WTC11 (cell line): Measurements from ENCODE around the gene SEMA6D. TPM values are rescaled to one million over a fixed set of nuclear protein-coding genes. Genes with fewer than 3 reads are reported as not detected.

Experiments used
- ATAC-seq: fragments of 200-7000 bp; cut with Tn5 transposase; 2 replicates; pipeline ENCODE4 v1.10.0; 2021; ENCODE audit warnings: mild to moderate bottlenecking, moderate library complexity
- CTCF ChIA-PET: fragments of 300-600 bp; sonication (Branson Sonifier 250); formaldehyde crosslinking; loops from one replicate; lab custom pipeline; 2021; ENCODE audit warnings: antibody characterized with exemption; lab: Charles Lee
- POLR2A ChIA-PET: fragments of 350-600 bp; sonication (Branson Sonifier 250); formaldehyde crosslinking; loops from one replicate; lab custom pipeline; 2021; ENCODE audit warnings: antibody characterized with exemption; lab: Charles Lee
- DNase-seq: peaks from one replicate; pipeline ENCODE4 v3.0.0; 2021; ENCODE audit warnings: low spot score
- H3K27ac Mint-ChIP-seq: 2 replicates; pipeline ENCODE4 v1.8.0; 2021; ENCODE audit warnings: mixed read lengths
- H3K27me3 Mint-ChIP-seq: 2 replicates; pipeline ENCODE4 v1.8.0; 2021; ENCODE audit warnings: low read depth, mild to moderate bottlenecking, moderate library complexity, mixed read lengths
- H3K36me3 Mint-ChIP-seq: 2 replicates; pipeline ENCODE4 v1.8.0; 2021; ENCODE audit warnings: mixed read lengths
- H3K4me1 Mint-ChIP-seq: 2 replicates; pipeline ENCODE4 v1.8.0; 2022; ENCODE audit warnings: mixed read lengths
- H3K4me3 Mint-ChIP-seq: 2 replicates; pipeline ENCODE4 v1.8.0; 2021; ENCODE audit warnings: mild to moderate bottlenecking, moderate library complexity, mixed read lengths
- H3K9me3 Mint-ChIP-seq: 2 replicates; pipeline ENCODE4 v1.8.0; 2021; ENCODE audit warnings: mixed read lengths
- ATF6 ChIP-seq: sonication (generic); formaldehyde crosslinking; IDR thresholded peaks from 2 replicates; pipeline ENCODE4 v1.8.1; 2023; ENCODE audit warnings: mild to moderate bottlenecking, missing genetic modification reagents
- CREB1 ChIP-seq: sonication (generic); formaldehyde crosslinking; IDR thresholded peaks from 2 replicates; pipeline ENCODE4 v1.8.0; 2023; ENCODE audit warnings: mild to moderate bottlenecking, missing genetic modification reagents
- CREM ChIP-seq: sonication (generic); formaldehyde crosslinking; IDR thresholded peaks from 2 replicates; pipeline ENCODE4 v1.8.1; 2022; ENCODE audit warnings: mild to moderate bottlenecking, missing genetic modification reagents, moderate library complexity
- ETV6 ChIP-seq: sonication (generic); formaldehyde crosslinking; IDR thresholded peaks from 2 replicates; pipeline ENCODE4 v1.8.1; 2022; ENCODE audit warnings: mild to moderate bottlenecking, missing genetic modification reagents
- FOXK1 ChIP-seq: sonication (generic); formaldehyde crosslinking; IDR thresholded peaks from 2 replicates; pipeline ENCODE4 v1.8.0; 2022; ENCODE audit warnings: mild to moderate bottlenecking, moderate library complexity, missing genetic modification reagents
- FOXP1 ChIP-seq: sonication (generic); formaldehyde crosslinking; IDR thresholded peaks from 2 replicates; pipeline ENCODE4 v1.8.0; 2022; ENCODE audit warnings: missing genetic modification reagents, mild to moderate bottlenecking, moderate library complexity, borderline replicate concordance
- HMGA2 ChIP-seq: fragments of 250-450 bp; sonication (Bioruptor Pico); IDR thresholded peaks from 2 replicates; pipeline ENCODE4 v1.4.0; 2021; ENCODE audit warnings: mild to moderate bottlenecking, moderate library complexity
- HMGXB4 ChIP-seq: sonication (generic); formaldehyde crosslinking; IDR thresholded peaks from 2 replicates; pipeline ENCODE4 v1.8.1; 2023; ENCODE audit warnings: mild to moderate bottlenecking, moderate library complexity, missing genetic modification reagents
- JAZF1 ChIP-seq: fragments of 250-450 bp; sonication (Bioruptor Pico); IDR thresholded peaks from 2 replicates; pipeline ENCODE4 v1.9.0; 2021; ENCODE audit warnings: moderate library complexity, mild to moderate bottlenecking, inconsistent platforms
- JUN ChIP-seq: sonication (generic); formaldehyde crosslinking; IDR thresholded peaks from 2 replicates; pipeline ENCODE4 v1.8.0; 2023; ENCODE audit warnings: mild to moderate bottlenecking, missing genetic modification reagents
- KAT7 ChIP-seq: sonication (generic); formaldehyde crosslinking; IDR thresholded peaks from 2 replicates; pipeline ENCODE4 v1.8.1; 2023; ENCODE audit warnings: missing genetic modification reagents, mild to moderate bottlenecking, borderline replicate concordance
- MXD4 ChIP-seq: fragments of 250-450 bp; sonication (Bioruptor Pico); IDR thresholded peaks from 2 replicates; pipeline ENCODE4 v1.8.0; 2021; ENCODE audit warnings: mild to moderate bottlenecking, moderate library complexity, borderline replicate concordance
- NFATC4 ChIP-seq: fragments of 250-450 bp; sonication (Bioruptor Pico); IDR thresholded peaks from 2 replicates; pipeline ENCODE4 v1.9.0; 2021; ENCODE audit warnings: mild to moderate bottlenecking
- NR3C1 ChIP-seq: sonication (generic); formaldehyde crosslinking; conservative IDR thresholded peaks from 2 replicates; pipeline ENCODE4 v1.8.1; 2023; ENCODE audit warnings: low read depth, mild to moderate bottlenecking, missing genetic modification reagents
- OVOL2 ChIP-seq: fragments of 250-450 bp; sonication (Bioruptor Pico); IDR thresholded peaks from 2 replicates; pipeline ENCODE4 v1.9.0; 2021; ENCODE audit warnings: mild to moderate bottlenecking, borderline replicate concordance
- ZBTB21 ChIP-seq: sonication (generic); formaldehyde crosslinking; IDR thresholded peaks from 2 replicates; pipeline ENCODE4 v1.8.1; 2023; ENCODE audit warnings: mild to moderate bottlenecking, missing genetic modification reagents, borderline replicate concordance
- ZNF396 ChIP-seq: fragments of 250-450 bp; sonication (Bioruptor Pico); IDR thresholded peaks from 2 replicates; pipeline ENCODE4 v1.8.0; 2021; ENCODE audit warnings: mild to moderate bottlenecking, moderate library complexity, borderline replicate concordance
- ZNF423 ChIP-seq: fragments of 250-450 bp; sonication (Bioruptor Pico); IDR thresholded peaks from 2 replicates; pipeline ENCODE4 v2.1.2; 2022; ENCODE audit warnings: mild to moderate bottlenecking, moderate library complexity
- total RNA-seq: library from RNA; stranded (reverse); gene quantifications from 3 replicates; pipeline ENCODE4 v1.2.3, GENCODE V29; 2021
- TF ChIP-seq, protein P1 (sequence below): sonication (generic); formaldehyde crosslinking; IDR thresholded peaks from 2 replicates; pipeline ENCODE4 v1.8.0; 2022; ENCODE audit warnings: mild to moderate bottlenecking, missing genetic modification reagents
- TF ChIP-seq, protein P2 (sequence below): sonication (generic); formaldehyde crosslinking; IDR thresholded peaks from 2 replicates; pipeline ENCODE4 v1.8.1; 2023; ENCODE audit warnings: mild to moderate bottlenecking, missing genetic modification reagents
- TF ChIP-seq, protein P3 (sequence below): sonication (generic); formaldehyde crosslinking; conservative IDR thresholded peaks from 2 replicates; pipeline ENCODE4 v1.8.1; 2022; ENCODE audit warnings: mild to moderate bottlenecking, missing genetic modification reagents
- TF ChIP-seq, protein P4 (sequence below): fragments of 250-450 bp; sonication (Bioruptor Pico); IDR thresholded peaks from 2 replicates; pipeline ENCODE4 v1.9.0; 2021; ENCODE audit warnings: mild to moderate bottlenecking, borderline replicate concordance

Gene SEMA6D
- total RNA-seq, 1 experiment from 2014 or later = 2.6 TPM

DNA sequence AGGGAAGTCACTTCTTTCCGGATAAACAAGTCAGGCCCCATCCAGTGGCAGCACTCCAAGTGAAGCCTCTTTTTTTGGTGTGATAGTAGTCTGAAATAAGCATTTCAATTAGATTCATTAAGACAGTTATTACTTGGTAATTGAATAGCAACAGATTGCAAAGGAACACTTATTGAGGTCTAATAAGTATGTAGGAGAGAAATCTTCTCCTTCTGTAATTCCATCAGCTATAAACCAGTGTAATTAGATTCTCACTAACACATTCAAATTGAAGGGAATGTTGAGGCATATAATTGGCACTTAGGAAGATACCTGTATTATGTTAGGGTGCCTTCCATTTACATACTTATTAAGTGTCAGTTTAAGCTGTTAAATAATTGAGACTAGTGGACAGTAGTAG lies 73.9 kb downstream of the SEMA6D start:
- no peaks in the 10 kb centered on the region for H3K9me3 Mint-ChIP-seq
- no peak overlapping the region for H3K4me3 Mint-ChIP-seq
- H3K27ac Mint-ChIP-seq = no peak overlapping the region
- ATAC-seq (no peak), DNase-seq (no peak)
- no peaks in the 10 kb centered on the region for H3K27me3 Mint-ChIP-seq
- POLR2A ChIA-PET = no interaction called here
- TF ChIP-seq FOXK1 (CRISPR knock-in tag) = no peak
- no peak for TF ChIP-seq ETV6 (CRISPR knock-in tag)
- TF ChIP-seq CREB1 = no peak
- TF ChIP-seq, protein P1, sequence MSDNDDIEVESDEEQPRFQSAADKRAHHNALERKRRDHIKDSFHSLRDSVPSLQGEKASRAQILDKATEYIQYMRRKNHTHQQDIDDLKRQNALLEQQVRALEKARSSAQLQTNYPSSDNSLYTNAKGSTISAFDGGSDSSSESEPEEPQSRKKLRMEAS = no peak
- TF ChIP-seq KAT7 (CRISPR knock-in tag) = no peak
- no peak for TF ChIP-seq JAZF1 (CRISPR knock-in tag)
- TF ChIP-seq ZNF396 (CRISPR knock-in tag) = no peak
- no peak for TF ChIP-seq OVOL2 (CRISPR knock-in tag)
- TF ChIP-seq CREM = no peak
- no peak for TF ChIP-seq ZBTB21
- TF ChIP-seq NR3C1 (CRISPR knock-in tag) = no peak
- TF ChIP-seq, protein P2, sequence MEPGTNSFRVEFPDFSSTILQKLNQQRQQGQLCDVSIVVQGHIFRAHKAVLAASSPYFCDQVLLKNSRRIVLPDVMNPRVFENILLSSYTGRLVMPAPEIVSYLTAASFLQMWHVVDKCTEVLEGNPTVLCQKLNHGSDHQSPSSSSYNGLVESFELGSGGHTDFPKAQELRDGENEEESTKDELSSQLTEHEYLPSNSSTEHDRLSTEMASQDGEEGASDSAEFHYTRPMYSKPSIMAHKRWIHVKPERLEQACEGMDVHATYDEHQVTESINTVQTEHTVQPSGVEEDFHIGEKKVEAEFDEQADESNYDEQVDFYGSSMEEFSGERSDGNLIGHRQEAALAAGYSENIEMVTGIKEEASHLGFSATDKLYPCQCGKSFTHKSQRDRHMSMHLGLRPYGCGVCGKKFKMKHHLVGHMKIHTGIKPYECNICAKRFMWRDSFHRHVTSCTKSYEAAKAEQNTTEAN (CRISPR knock-in tag) = no peak
- TF ChIP-seq HMGA2 (CRISPR knock-in tag) = no peak
- no peak for TF ChIP-seq NFATC4
- no peak for TF ChIP-seq ZNF423 (CRISPR knock-in tag)
- no peak for TF ChIP-seq JUN (CRISPR knock-in tag)
- TF ChIP-seq HMGXB4 = no peak
- TF ChIP-seq ATF6 (CRISPR knock-in tag) = no peak
- TF ChIP-seq FOXP1 (CRISPR knock-in tag) = no peak
- TF ChIP-seq, all 79 proteins: peak for 0
- CTCF ChIA-PET = interaction anchor here (0.9 kb wide), 1 partner anchor 172 kb away, joined by 3 read pairs; no protein-coding TSS in a partner anchor
- no peaks in the 10 kb centered on the region for H3K36me3 Mint-ChIP-seq
- peaks cover 18% of the 10 kb centered on the region for H3K4me1 Mint-ChIP-seq

DNA sequence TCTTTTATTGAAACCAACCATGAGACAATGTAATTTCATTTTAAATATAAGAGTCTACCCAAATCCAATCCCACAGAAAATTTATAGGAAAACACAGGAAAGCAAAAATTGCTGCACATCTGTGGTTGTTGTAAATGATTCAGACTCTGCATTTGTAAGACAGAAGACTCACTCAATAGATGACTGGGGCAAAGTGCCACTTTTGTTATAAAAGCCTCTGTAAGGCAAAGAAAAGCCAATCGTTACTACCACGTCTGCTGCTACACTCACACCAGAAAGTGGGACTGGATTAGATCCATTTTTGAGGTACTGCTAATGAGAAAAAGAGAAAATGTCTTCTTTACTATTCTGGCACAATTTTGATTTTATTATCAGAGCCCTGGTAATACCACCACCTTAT lies 74.9 kb downstream of the SEMA6D start:
- no peak for ATAC-seq
- Mint-ChIP-seq H3K27ac (no peak overlapping the region), H3K4me3 (no peak overlapping the region), H3K9me3 (no peaks in the 10 kb centered on the region), H3K27me3 (no peaks in the 10 kb centered on the region), H3K36me3 (no peaks in the 10 kb centered on the region), H3K4me1 (peaks cover 23% of the 10 kb centered on the region)
- CTCF ChIA-PET = no interaction called here
- no peak for DNase-seq
- POLR2A ChIA-PET = no interaction called here
- TF ChIP-seq NFATC4 (no peak), ZBTB21 (no peak), MXD4 (CRISPR knock-in tag) (no peak)
- TF ChIP-seq, protein P3, sequence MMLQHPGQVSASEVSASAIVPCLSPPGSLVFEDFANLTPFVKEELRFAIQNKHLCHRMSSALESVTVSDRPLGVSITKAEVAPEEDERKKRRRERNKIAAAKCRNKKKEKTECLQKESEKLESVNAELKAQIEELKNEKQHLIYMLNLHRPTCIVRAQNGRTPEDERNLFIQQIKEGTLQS (CRISPR knock-in tag) = no peak
- TF ChIP-seq, protein P4, sequence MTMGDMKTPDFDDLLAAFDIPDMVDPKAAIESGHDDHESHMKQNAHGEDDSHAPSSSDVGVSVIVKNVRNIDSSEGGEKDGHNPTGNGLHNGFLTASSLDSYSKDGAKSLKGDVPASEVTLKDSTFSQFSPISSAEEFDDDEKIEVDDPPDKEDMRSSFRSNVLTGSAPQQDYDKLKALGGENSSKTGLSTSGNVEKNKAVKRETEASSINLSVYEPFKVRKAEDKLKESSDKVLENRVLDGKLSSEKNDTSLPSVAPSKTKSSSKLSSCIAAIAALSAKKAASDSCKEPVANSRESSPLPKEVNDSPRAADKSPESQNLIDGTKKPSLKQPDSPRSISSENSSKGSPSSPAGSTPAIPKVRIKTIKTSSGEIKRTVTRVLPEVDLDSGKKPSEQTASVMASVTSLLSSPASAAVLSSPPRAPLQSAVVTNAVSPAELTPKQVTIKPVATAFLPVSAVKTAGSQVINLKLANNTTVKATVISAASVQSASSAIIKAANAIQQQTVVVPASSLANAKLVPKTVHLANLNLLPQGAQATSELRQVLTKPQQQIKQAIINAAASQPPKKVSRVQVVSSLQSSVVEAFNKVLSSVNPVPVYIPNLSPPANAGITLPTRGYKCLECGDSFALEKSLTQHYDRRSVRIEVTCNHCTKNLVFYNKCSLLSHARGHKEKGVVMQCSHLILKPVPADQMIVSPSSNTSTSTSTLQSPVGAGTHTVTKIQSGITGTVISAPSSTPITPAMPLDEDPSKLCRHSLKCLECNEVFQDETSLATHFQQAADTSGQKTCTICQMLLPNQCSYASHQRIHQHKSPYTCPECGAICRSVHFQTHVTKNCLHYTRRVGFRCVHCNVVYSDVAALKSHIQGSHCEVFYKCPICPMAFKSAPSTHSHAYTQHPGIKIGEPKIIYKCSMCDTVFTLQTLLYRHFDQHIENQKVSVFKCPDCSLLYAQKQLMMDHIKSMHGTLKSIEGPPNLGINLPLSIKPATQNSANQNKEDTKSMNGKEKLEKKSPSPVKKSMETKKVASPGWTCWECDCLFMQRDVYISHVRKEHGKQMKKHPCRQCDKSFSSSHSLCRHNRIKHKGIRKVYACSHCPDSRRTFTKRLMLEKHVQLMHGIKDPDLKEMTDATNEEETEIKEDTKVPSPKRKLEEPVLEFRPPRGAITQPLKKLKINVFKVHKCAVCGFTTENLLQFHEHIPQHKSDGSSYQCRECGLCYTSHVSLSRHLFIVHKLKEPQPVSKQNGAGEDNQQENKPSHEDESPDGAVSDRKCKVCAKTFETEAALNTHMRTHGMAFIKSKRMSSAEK (CRISPR knock-in tag) = no peak
